ENCODE results near the gene JMJD7.

JMJD7 gene

DNA sequence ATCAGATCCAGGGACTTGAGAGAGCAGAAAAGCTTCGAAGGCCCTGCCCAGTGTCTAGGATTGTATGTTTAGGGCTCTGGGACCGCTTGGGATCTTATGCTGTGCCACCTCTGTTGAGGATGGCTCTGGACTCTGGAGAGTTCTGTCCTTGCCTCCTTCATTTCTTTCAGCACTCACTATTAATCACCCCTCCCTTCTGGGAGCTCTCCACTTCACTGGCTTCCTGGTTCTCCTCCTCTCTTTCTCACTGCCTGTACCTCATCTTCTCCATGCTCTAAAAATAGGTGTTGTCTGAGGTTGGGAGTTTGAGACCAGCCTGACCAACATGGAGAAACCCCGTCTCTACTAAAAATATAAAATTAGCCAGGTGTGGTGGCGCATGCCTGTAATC, 36.4 kb upstream of the JMJD7 start:
- TF ChIP-seq EZH2 (IDR thresholded peaks at IDR 0.05; ENCODE audit: borderline replicate concordance, low read depth, low read length, severe bottlenecking) (no peak), CTCF (IDR thresholded peaks at IDR 0.05; ENCODE audit: borderline replicate concordance, extremely low read depth, low read length, poor library complexity, severe bottlenecking) (no peak)
- H3K9me3 ChIP-seq (ENCODE audit: insufficient read depth, low read length, severe bottlenecking): no peaks in the 10 kb centered on the region
- H3K79me2 ChIP-seq (ENCODE audit: insufficient read depth, low read length): peaks cover 32% of the 10 kb centered on the region; the same call in 1 of the 2 replicates
- DNase-seq (no peak), ATAC-seq (ENCODE audit: insufficient read depth, low read depth) (no peak; the same call in 2 of the 3 replicates)
- no peaks in the 10 kb centered on the region for H3K27me3 ChIP-seq (ENCODE audit: insufficient read depth, low read length, poor library complexity)
- H3K36me3 ChIP-seq (ENCODE audit: insufficient read depth, low read length): no peaks in the 10 kb centered on the region
- H4K20me1 ChIP-seq (ENCODE audit: insufficient read depth, low read length): peaks cover 3% of the 10 kb centered on the region; the same call in 1 of the 2 replicates
- no peak overlapping the region for H3K4me3 ChIP-seq (ENCODE audit: low read depth in 1 of 2, low read length in 2 of 2)
- peak overlapping the region; percentile 39 for H3K4me2 ChIP-seq (ENCODE audit: insufficient read depth, low read length)
- H3K9ac ChIP-seq (ENCODE audit: low read depth, low read length): no peak overlapping the region
- H3K4me1 ChIP-seq (ENCODE audit: insufficient read depth, low read length): peaks cover 28% of the 10 kb centered on the region
- H2AFZ ChIP-seq (ENCODE audit: low read depth, low read length): no peak overlapping the region
- peak overlapping the region; percentile 40 for H3K27ac ChIP-seq (ENCODE audit: low read length)

DNA sequence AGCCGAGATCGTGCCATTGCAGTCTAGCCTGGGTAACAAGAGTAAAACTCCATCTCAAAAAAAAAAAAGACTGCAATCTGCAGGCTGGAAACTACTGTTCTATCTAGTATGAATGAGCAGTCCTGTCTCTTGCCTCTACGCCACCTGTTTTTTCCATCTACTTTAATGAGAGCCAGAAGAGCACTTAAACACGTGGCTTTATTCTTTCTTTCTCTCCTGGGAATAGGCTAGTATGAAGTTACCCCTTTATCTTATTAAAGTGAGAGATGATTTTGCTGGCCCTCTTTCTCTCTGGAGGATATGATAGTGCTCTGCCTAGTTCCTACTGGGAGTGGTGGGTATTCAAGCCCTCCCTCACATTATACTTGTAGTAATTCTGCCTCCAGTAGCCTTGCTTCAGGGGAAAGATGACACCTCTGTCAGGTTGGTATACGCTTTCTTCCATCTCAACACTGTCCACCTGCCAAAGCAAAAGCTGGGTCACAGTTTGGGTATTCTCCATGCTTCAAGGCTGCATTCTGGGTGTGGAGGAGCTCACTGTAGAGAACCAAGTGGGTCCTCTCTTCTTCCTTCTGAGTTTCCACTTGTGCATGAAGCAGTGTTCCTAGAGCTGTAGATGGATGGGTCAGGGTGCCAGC, 35.8 kb upstream of the JMJD7 start:
- Histone ChIP-seq H3K36me3 (ENCODE audit: insufficient read depth, low read length) (no peaks in the 10 kb centered on the region), H4K20me1 (ENCODE audit: insufficient read depth, low read length) (peaks cover 3% of the 10 kb centered on the region; the same call in 1 of the 2 replicates), H3K9me3 (ENCODE audit: insufficient read depth, low read length, severe bottlenecking) (no peaks in the 10 kb centered on the region), H3K4me2 (ENCODE audit: insufficient read depth, low read length) (no peak overlapping the region), H2AFZ (ENCODE audit: low read depth, low read length) (no peak overlapping the region), H3K9ac (ENCODE audit: low read depth, low read length) (no peak overlapping the region), H3K4me1 (ENCODE audit: insufficient read depth, low read length) (peaks cover 28% of the 10 kb centered on the region), H3K79me2 (ENCODE audit: insufficient read depth, low read length) (peaks cover 32% of the 10 kb centered on the region; the same call in 1 of the 2 replicates), H3K27ac (ENCODE audit: low read length) (no peak overlapping the region), H3K4me3 (ENCODE audit: low read depth in 1 of 2, low read length in 2 of 2) (no peak overlapping the region), H3K27me3 (ENCODE audit: insufficient read depth, low read length, poor library complexity) (no peaks in the 10 kb centered on the region)
- TF ChIP-seq EZH2 (IDR thresholded peaks at IDR 0.05; ENCODE audit: borderline replicate concordance, low read depth, low read length, severe bottlenecking) (no peak), CTCF (IDR thresholded peaks at IDR 0.05; ENCODE audit: borderline replicate concordance, extremely low read depth, low read length, poor library complexity, severe bottlenecking) (no peak)
- ATAC-seq (ENCODE audit: insufficient read depth, low read depth) (no peak), DNase-seq (no peak)

DNA sequence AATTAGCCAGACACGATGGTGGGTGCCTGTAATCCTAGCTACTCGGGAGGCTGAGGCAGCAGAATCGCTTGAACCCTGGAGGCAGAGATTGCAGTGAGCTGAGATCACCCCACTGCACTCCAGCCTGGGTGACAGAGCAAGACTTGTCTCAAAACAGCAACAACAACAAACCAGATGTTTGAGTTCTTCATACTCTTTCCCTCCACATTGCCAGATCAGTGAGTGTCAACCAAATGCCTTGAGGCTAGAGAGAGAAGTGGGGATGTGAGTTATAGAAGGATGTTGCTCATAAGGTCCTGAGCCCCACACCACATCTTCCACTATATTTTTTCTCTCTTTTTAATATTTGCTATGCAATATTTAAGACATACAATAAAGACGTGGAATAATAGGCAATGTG, 33.8 kb upstream of the JMJD7 start:
- Histone ChIP-seq H3K36me3 (ENCODE audit: insufficient read depth, low read length) (no peaks in the 10 kb centered on the region), H3K9me3 (ENCODE audit: insufficient read depth, low read length, severe bottlenecking) (no peaks in the 10 kb centered on the region), H3K79me2 (ENCODE audit: insufficient read depth, low read length) (peaks cover 31% of the 10 kb centered on the region; the same call in 1 of the 2 replicates), H4K20me1 (ENCODE audit: insufficient read depth, low read length) (no peaks in the 10 kb centered on the region; the same call in 1 of the 2 replicates), H3K4me1 (ENCODE audit: insufficient read depth, low read length) (peaks cover 28% of the 10 kb centered on the region), H3K4me2 (ENCODE audit: insufficient read depth, low read length) (no peak overlapping the region), H3K9ac (ENCODE audit: low read depth, low read length) (no peak overlapping the region), H3K27ac (ENCODE audit: low read length) (no peak overlapping the region), H3K4me3 (ENCODE audit: low read depth in 1 of 2, low read length in 2 of 2) (no peak overlapping the region), H2AFZ (ENCODE audit: low read depth, low read length) (no peak overlapping the region), H3K27me3 (ENCODE audit: insufficient read depth, low read length, poor library complexity) (no peaks in the 10 kb centered on the region)
- TF ChIP-seq CTCF (IDR thresholded peaks at IDR 0.05; ENCODE audit: borderline replicate concordance, extremely low read depth, low read length, poor library complexity, severe bottlenecking): no peak
- TF ChIP-seq EZH2 (IDR thresholded peaks at IDR 0.05; ENCODE audit: borderline replicate concordance, low read depth, low read length, severe bottlenecking): no peak
- DNase-seq: no peak
- ATAC-seq (ENCODE audit: insufficient read depth, low read depth): no peak

Data from DND-41 (cell line).